ENCODE results near the gene CNTN1. TPM values are rescaled to one million over a fixed set of nuclear protein-coding genes. Genes with fewer than 3 reads are reported as not detected.

Gene CNTN1
- total RNA-seq, 2 experiments from 2014 or later: not detected

DNA sequence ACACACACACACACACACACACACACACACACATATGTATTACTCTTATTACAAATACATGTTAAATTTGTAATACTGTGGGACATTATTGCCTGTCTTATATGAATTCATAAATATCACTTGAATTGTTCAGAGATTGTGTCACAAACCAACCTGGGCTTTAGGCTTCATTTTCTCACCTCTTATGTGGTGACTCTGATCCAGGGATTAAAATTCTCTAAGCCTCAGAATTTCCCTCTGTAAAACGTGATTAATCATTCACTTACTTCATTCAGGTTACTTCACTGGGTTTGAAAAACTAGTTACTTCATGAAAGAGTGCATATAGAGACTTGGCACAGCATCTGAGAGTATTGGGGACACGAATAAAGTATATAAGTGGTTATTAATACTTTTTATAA lies 255.6 kb downstream of the CNTN1 start:
- Mint-ChIP-seq H3K4me3 (no peak overlapping the region), H3K27ac (no peak overlapping the region), H3K4me1 (ENCODE audit: low read depth) (no peaks in the 10 kb centered on the region), H3K36me3 (ENCODE audit: low read depth) (no peaks in the 10 kb centered on the region), H3K9me3 (no peaks in the 10 kb centered on the region), H3K27me3 (no peaks in the 10 kb centered on the region)
- Histone ChIP-seq H3K27ac (ENCODE audit: low read depth in 1 of 2, low read length in 2 of 2) (no peak overlapping the region), H3K4me1 (ENCODE audit: insufficient read depth, low read length) (no peaks in the 10 kb centered on the region), H3K27me3 (ENCODE audit: control insufficient read depth in 1 of 2, insufficient read depth in 2 of 2, low read length in 2 of 2) (peaks cover 0 to 3% of the 10 kb centered on the region in 2 experiments), H3K4me3 (ENCODE audit: low read length) (no peak overlapping the region), H3K9me3 (ENCODE audit: control insufficient read depth in 1 of 2, insufficient read depth in 1 of 2, low read length in 2 of 2) (no peaks in the 10 kb centered on the region), H3K36me3 (ENCODE audit: insufficient read depth, low read length) (no peaks in the 10 kb centered on the region)
- no peak for DNase-seq
- ChIA-PET CTCF (no interaction called here), POLR2A (no interaction called here)
- no peak for ATAC-seq (ENCODE audit: poor library complexity)
- intact Hi-C loops (cut with DNase I, micrococcal nuclease): loop anchor here (2.0 to 5.0 kb wide), 3 partner anchors 1075 to 1425 kb away; no protein-coding TSS in a partner anchor
- TF ChIP-seq, protein P1, sequence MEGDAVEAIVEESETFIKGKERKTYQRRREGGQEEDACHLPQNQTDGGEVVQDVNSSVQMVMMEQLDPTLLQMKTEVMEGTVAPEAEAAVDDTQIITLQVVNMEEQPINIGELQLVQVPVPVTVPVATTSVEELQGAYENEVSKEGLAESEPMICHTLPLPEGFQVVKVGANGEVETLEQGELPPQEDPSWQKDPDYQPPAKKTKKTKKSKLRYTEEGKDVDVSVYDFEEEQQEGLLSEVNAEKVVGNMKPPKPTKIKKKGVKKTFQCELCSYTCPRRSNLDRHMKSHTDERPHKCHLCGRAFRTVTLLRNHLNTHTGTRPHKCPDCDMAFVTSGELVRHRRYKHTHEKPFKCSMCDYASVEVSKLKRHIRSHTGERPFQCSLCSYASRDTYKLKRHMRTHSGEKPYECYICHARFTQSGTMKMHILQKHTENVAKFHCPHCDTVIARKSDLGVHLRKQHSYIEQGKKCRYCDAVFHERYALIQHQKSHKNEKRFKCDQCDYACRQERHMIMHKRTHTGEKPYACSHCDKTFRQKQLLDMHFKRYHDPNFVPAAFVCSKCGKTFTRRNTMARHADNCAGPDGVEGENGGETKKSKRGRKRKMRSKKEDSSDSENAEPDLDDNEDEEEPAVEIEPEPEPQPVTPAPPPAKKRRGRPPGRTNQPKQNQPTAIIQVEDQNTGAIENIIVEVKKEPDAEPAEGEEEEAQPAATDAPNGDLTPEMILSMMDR (IDR thresholded peaks at IDR 0.05): no peak

DNA sequence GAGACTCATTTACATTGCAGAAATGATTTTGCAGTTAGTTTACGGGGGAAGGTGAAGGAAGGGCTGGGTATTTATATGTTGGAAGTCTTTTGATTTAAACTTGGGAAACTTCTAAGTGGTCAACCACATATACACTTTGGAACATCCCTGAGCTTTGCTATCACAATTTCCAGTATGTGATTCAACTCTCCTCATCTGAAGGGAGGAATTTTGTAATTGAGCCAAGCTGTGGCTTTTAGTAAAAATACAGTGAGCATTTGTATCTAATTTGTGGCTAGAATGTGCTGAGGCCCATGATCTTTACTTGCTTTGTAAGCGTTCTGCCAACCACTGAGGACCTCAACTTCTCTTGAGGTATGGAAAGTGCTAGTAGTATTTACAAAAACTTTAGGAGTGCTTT lies 260.8 kb downstream of the CNTN1 start:
- Histone ChIP-seq H3K9me3 (ENCODE audit: control insufficient read depth in 1 of 2, insufficient read depth in 1 of 2, low read length in 2 of 2) (no peaks in the 10 kb centered on the region), H3K27me3 (ENCODE audit: control insufficient read depth in 1 of 2, insufficient read depth in 2 of 2, low read length in 2 of 2) (no peaks in the 10 kb centered on the region), H3K36me3 (ENCODE audit: insufficient read depth, low read length) (no peaks in the 10 kb centered on the region), H3K4me1 (ENCODE audit: insufficient read depth, low read length) (no peaks in the 10 kb centered on the region), H3K4me3 (ENCODE audit: low read length) (no peak overlapping the region), H3K27ac (ENCODE audit: low read depth in 1 of 2, low read length in 2 of 2) (no peak overlapping the region)
- ATAC-seq (ENCODE audit: poor library complexity): no peak
- H3K27ac Mint-ChIP-seq: no peak overlapping the region
- no peaks in the 10 kb centered on the region for H3K27me3 Mint-ChIP-seq
- intact Hi-C loops (cut with DNase I, micrococcal nuclease): loop anchor here in 1 of 2 experiments (5.0 kb wide), 1 partner anchor 1614 kb away; no protein-coding TSS in a partner anchor
- H3K4me1 Mint-ChIP-seq (ENCODE audit: low read depth): no peaks in the 10 kb centered on the region
- ChIA-PET POLR2A (no interaction called here), CTCF (no interaction called here)
- DNase-seq: no peak
- TF ChIP-seq, protein P1 (IDR thresholded peaks at IDR 0.05): no peak
- H3K9me3 Mint-ChIP-seq: no peaks in the 10 kb centered on the region
- H3K36me3 Mint-ChIP-seq (ENCODE audit: low read depth): no peaks in the 10 kb centered on the region
- H3K4me3 Mint-ChIP-seq: no peak overlapping the region

DNA sequence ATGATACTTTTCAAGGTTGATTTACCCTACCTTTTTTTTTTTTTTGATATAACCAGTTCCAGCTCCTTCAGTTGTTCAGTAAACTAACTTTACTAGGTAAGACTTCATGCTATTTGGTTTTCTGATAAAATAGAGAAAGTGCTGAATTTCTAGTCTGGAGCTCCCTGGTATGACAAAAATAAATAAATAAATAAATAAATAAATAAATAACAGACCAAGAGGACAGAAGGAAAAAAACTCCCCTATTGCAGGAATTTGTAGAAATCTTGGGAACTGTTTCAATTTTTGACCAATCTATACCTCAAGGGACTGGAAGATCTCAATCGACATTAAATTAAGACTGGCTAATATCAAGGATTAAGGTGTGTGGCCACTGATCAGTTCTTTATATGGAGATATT lies 265.2 kb downstream of the CNTN1 start:
- intact Hi-C loops (cut with DNase I, micrococcal nuclease): no loop called here
- no peaks in the 10 kb centered on the region for H3K9me3 Mint-ChIP-seq
- Histone ChIP-seq H3K27me3 (ENCODE audit: control insufficient read depth in 1 of 2, insufficient read depth in 2 of 2, low read length in 2 of 2) (no peaks in the 10 kb centered on the region), H3K27ac (ENCODE audit: low read depth in 1 of 2, low read length in 2 of 2) (no peak overlapping the region), H3K4me3 (ENCODE audit: low read length) (no peak overlapping the region), H3K36me3 (ENCODE audit: insufficient read depth, low read length) (no peaks in the 10 kb centered on the region), H3K9me3 (ENCODE audit: control insufficient read depth in 1 of 2, insufficient read depth in 1 of 2, low read length in 2 of 2) (no peaks in the 10 kb centered on the region), H3K4me1 (ENCODE audit: insufficient read depth, low read length) (no peaks in the 10 kb centered on the region)
- no peak overlapping the region for H3K4me3 Mint-ChIP-seq
- no peaks in the 10 kb centered on the region for H3K36me3 Mint-ChIP-seq (ENCODE audit: low read depth)
- no peak for DNase-seq
- CTCF ChIA-PET: no interaction called here
- no peaks in the 10 kb centered on the region for H3K27me3 Mint-ChIP-seq
- no peaks in the 10 kb centered on the region for H3K4me1 Mint-ChIP-seq (ENCODE audit: low read depth)
- TF ChIP-seq, protein P1 (IDR thresholded peaks at IDR 0.05): no peak
- POLR2A ChIA-PET: no interaction called here
- ATAC-seq (ENCODE audit: poor library complexity): no peak
- no peak overlapping the region for H3K27ac Mint-ChIP-seq
